Muscle of back (tissue), 13 donors: ENCODE results near the gene VSIG4. TPM values are rescaled to one million over a fixed set of nuclear protein-coding genes. Genes with fewer than 3 reads are reported as not detected.
"Not testable (repeated sequence)": the region's sequence is repeated elsewhere in the genome, so short reads cannot be mapped to it uniquely, and the experiment has no call there.

Experiments
- DNase-seq, 3 donors: peaks; one replicate each; pipeline versions ENCODE4 v3.0.0 to v3.0.0-alpha.2; 2013
- long read RNA-seq, 9 donors: transcript quantifications; one replicate each; lab custom pipeline, GENCODE V29; 2026
- polyA plus RNA-seq, 10 donors: library from polyadenylated mRNA; unstranded; fragments of 120-200 nt; gene quantifications; one replicate each; pipeline ENCODE4 v1.2.1, GENCODE V29; 2013; ENCODE audit not compliant: insufficient read length in 10 of 10

Gene VSIG4
- polyA plus RNA-seq: 10 to 100 TPM; 11.3 to 22.3 (median 14.9) TPM
- long read RNA-seq, donor 1, partial matches to known transcripts: 0 of 1 reads
- long read RNA-seq, donor 1, other reads (novel, unspliced or antisense): 0 of 1 reads
- long read RNA-seq, donor 2: 0 reads
- long read RNA-seq, donor 3: 0 reads
- long read RNA-seq, donor 4, partial matches to known transcripts: 0 of 2 reads
- long read RNA-seq, donor 4, other reads (novel, unspliced or antisense): 0 of 2 reads
- long read RNA-seq, donor 5, partial matches to known transcripts: 6 of 6 reads
- long read RNA-seq, donor 5, other reads (novel, unspliced or antisense): 0 of 6 reads
- long read RNA-seq, donor 6, partial matches to known transcripts: 0 of 5 reads
- long read RNA-seq, donor 6, other reads (novel, unspliced or antisense): 0 of 5 reads
- long read RNA-seq, donor 7: 0 reads
- long read RNA-seq, donor 8: 0 reads
- long read RNA-seq, donor 9: 0 reads

- DNase-seq: no peak
Measured at GRCh38 chrX:66039944-66040343, at the start of gene VSIG4. VSIG4 (minus strand) TSS chrX:66040080; CDS start chrX:66039998, 82 bp downstream.

- DNase-seq: no peak
Measured at GRCh38 chrX:66076801-66077200, 36.9 kb upstream of the VSIG4 start.

- peak in 2 of 3 donors; percentile 6 to 9 for DNase-seq
Measured at GRCh38 chrX:66074920-66075879, 35.3 kb upstream of the VSIG4 start.

GRCh38 chrX:66071126-66071525 lies 31.2 kb upstream of the VSIG4 start:
- DNase-seq: no peak

DNA sequence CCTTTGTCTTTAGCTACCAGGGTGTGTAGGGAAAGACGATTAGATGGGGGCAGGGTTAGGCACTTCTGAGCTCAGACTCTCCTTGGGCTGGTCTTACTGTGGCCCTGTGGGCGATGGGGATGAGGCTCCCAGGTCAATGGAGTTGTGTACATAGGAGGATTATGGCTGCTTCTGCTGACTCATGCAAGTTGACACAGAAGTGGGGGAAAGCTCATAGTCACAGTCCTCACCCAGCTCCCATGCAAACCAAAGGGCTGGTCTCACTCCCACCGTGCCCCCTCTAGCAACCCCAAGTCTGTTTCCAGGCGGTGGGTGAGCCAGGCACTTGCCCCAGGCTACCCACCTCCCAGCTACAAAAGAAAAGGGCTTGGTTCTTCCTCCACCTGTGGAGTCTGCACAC lies 24.4 kb upstream of the VSIG4 start:
- DNase-seq: no peak

DNA sequence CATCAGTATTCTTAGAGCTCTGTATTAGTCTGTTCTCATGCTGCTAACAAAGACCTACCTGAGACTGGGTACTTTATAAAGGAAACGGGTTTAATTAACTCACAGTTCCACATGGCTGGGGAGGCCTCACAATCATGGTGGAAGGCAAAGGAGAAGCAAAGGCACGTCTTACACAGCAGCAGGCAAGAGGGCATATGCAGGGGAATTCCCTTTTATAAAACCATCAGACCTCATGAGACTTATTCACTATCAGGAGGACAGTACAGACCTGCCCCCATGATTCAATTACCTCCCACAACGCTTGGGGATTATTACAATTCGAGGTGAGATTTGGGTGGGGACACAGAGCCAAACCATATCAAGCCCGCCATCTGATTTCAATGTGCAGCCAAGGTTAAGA lies 17.1 kb upstream of the VSIG4 start:
- DNase-seq: not testable (repeated sequence)

DNA sequence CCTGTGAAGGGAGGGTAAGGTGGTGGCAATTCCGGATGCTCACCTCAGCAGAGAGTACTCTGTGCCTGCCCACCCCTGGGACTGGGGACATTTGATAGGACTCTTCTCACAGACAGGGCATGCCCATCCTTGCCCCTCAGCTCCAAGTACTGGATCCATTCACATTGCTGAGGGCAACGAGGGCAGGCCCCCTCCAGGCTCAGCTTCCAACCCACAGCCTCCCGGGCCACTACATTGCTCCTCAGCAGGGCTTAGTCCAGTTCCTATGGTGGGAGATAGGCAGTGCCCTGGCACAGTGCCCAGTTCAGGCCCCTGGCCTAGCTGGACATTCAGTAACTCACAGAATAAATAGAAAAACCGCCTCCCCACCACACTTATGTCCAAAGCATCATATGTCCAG lies 15.1 kb upstream of the VSIG4 start:
- no peak for DNase-seq

GRCh38 chrX:66053414-66053813 lies 13.5 kb upstream of the VSIG4 start:
- no peak for DNase-seq

GRCh38 chrX:66051980-66052379 lies 12.1 kb upstream of the VSIG4 start:
- no peak for DNase-seq

- DNase-seq: peak in 1 of 3 donors; percentile 13
Measured at GRCh38 chrX:66050140-66050569, 10.3 kb upstream of the VSIG4 start.

- DNase-seq: no peak
Measured at GRCh38 chrX:66049056-66049455, 9.2 kb upstream of the VSIG4 start.

- no peak for DNase-seq
Measured at GRCh38 chrX:66046612-66047235, 6.8 kb upstream of the VSIG4 start.

GRCh38 chrX:66045894-66046293 lies 6.0 kb upstream of the VSIG4 start:
- no peak for DNase-seq

- no peak for DNase-seq
Measured at GRCh38 chrX:66043584-66043983, 3.7 kb upstream of the VSIG4 start.

- DNase-seq: no peak
Measured at GRCh38 chrX:66042307-66043077, 2.6 kb upstream of the VSIG4 start.

GRCh38 chrX:66038115-66038514 lies 1.8 kb downstream of the VSIG4 start:
- no peak for DNase-seq

DNA sequence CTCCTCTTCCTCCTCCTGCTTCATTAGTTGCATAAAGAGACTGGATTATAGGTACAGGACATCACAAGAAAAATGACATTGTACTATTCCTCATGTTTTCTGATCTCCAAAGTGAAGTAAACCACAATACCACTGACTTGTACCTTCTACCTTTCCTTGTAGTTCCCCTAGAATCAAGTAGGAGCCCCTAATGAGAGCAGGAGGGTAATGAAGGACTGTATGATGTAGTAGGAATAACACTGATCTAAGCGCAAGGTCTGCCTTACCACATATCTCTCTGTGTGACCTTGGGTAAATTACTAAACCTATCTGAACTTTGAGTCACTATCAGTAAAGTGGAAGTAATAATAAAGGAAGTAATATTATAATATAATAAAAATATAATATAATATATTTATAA lies 3.6 kb downstream of the VSIG4 start:
- no peak for DNase-seq

- DNase-seq: no peak
Measured at GRCh38 chrX:66035667-66036066, 4.2 kb downstream of the VSIG4 start.

GRCh38 chrX:66030505-66031317 lies 9.2 kb downstream of the VSIG4 start:
- DNase-seq: no peak

GRCh38 chrX:66028936-66029335 lies 10.9 kb downstream of the VSIG4 start:
- DNase-seq: no peak
